Esophagus squamous epithelium (tissue), 5 donors: Measurements from ENCODE around the gene FOXP1. TPM values are rescaled to one million over a fixed set of nuclear protein-coding genes. Genes with fewer than 3 reads are reported as not detected.

ENCODE experiments used
- DNase-seq: peaks from one replicate; lab custom pipeline; 2025; lab: John Stamatoyannopoulos, UW
- H3K27ac ChIP-seq, 4 donors: fragments of 200-600 bp; sonication (generic); one replicate each; pipeline ENCODE4 v1.5.1; 2016 to 2019; ENCODE audit warnings: mild to moderate bottlenecking in 1 of 4
- H3K27me3 ChIP-seq, 4 donors: fragments of 200-600 bp; sonication (generic); 1 replicate in 3 of 4; 2 replicates in 1 of 4; pipeline versions ENCODE4 v1.5.1 to v1.6.0; 2017 to 2021; ENCODE audit warnings: antibody characterized with exemption in 1 of 4
- H3K36me3 ChIP-seq, 3 donors: fragments of 200-600 bp; sonication (generic); one replicate each; pipeline ENCODE4 v1.5.1; 2016 to 2019
- H3K4me1 ChIP-seq, 3 donors: fragments of 200-600 bp; sonication (generic); one replicate each; pipeline ENCODE4 v1.5.1; 2017 to 2019
- H3K4me3 ChIP-seq, 4 donors: fragments of 200-600 bp; sonication (generic); 1 replicate in 3 of 4; 2 replicates in 1 of 4; pipeline ENCODE4 v1.5.1; 2016 to 2019; ENCODE audit warnings: mild to moderate bottlenecking in 2 of 4, moderate library complexity in 1 of 4
- H3K9me3 ChIP-seq, 3 donors: fragments of 200-600 bp; sonication (generic); one replicate each; pipeline ENCODE4 v1.5.1; 2016 to 2019
- POLR2A ChIP-seq, 4 donors: fragments of 450-650 bp; IDR thresholded peaks; one replicate each; pipeline ENCODE4 v1.6.1; 2017; ENCODE audit warnings: antibody characterized with exemption in 4 of 4, mild to moderate bottlenecking in 4 of 4, moderate library complexity in 3 of 4
- WGBS, 2 donors: methylation state at CpG; one replicate each; pipeline ENCODE4 v1.1.5; 2018; 5-methylcytosine and 5-hydroxymethylcytosine counted together
- intact Hi-C: fragments of 100-400 bp; cut with DNase I; formaldehyde crosslinking; loops from one replicate; pipeline ENCODE4 v1.15.0; 2022
- total RNA-seq, 4 donors: library from RNA; depleted of rRNA; stranded (reverse); fragments of >200 nt; gene quantifications; one replicate each; pipeline ENCODE4 v1.1.0, GENCODE V29; 2016
- TF ChIP-seq, protein P1 (sequence below), 6 experiments: fragments of 450-650 bp in 4 of 6; fragments of 200-600 bp in 2 of 6; sonication (generic) in 2 of 6; IDR thresholded peaks; one replicate each; pipeline ENCODE4 v1.5.1; 2016 to 2019; ENCODE audit warnings: antibody characterized with exemption in 6 of 6, mild to moderate bottlenecking in 4 of 6, moderate library complexity in 4 of 6
- donor health status: DM: yes; HTN: yes; CAD: no.

FOXP1 gene
- total RNA-seq, 4 donors from 2014 or later = 49.1 to 124 (median 61.1) TPM

GRCh38 chr3:71144525-71145253 lies 438.8 kb downstream of the FOXP1 start:
- H3K9me3 ChIP-seq = no peaks in the 10 kb centered on the region
- H3K27ac ChIP-seq = peak overlapping the region in 2 of 4 donors; percentile 16 to 51
- no peaks in the 10 kb centered on the region for H3K27me3 ChIP-seq
- H3K36me3 ChIP-seq = no peaks in the 10 kb centered on the region
- intact Hi-C loops = no loop called here
- no peak for DNase-seq
- WGBS, 2 donors = 64 to 80% methylated on average over 9 of the region's 9 CpGs
- H3K4me1 ChIP-seq = peaks cover 0 to 51% (median 3%) of the 10 kb centered on the region in 3 donors
- TF ChIP-seq, protein P1, sequence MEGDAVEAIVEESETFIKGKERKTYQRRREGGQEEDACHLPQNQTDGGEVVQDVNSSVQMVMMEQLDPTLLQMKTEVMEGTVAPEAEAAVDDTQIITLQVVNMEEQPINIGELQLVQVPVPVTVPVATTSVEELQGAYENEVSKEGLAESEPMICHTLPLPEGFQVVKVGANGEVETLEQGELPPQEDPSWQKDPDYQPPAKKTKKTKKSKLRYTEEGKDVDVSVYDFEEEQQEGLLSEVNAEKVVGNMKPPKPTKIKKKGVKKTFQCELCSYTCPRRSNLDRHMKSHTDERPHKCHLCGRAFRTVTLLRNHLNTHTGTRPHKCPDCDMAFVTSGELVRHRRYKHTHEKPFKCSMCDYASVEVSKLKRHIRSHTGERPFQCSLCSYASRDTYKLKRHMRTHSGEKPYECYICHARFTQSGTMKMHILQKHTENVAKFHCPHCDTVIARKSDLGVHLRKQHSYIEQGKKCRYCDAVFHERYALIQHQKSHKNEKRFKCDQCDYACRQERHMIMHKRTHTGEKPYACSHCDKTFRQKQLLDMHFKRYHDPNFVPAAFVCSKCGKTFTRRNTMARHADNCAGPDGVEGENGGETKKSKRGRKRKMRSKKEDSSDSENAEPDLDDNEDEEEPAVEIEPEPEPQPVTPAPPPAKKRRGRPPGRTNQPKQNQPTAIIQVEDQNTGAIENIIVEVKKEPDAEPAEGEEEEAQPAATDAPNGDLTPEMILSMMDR (IDR thresholded peaks at IDR 0.05) = no peak
- no peak for TF ChIP-seq POLR2A (IDR thresholded peaks at IDR 0.05)
- no peak overlapping the region for H3K4me3 ChIP-seq

DNA sequence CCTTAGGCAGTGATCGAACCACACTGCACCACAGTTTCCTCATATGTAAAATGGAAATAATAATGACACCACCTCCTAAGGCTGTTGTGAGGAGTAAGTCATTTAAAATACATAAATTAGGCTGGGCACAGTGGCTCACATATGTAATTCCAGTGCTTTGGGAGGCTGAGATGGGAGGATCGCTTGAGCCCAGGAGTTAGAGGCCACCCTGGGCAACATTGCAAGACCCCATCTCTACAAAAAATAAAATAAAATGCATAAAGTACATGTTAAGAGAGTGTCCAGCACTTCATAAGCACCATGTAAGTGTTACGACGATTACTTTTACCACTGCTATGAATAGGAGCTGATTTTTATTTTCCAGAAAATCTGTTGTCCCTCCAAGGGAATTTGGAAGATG lies 440.0 kb downstream of the FOXP1 start:
- no peak for DNase-seq
- WGBS, 2 donors = 93 to 95% methylated on average over 4 of the region's 4 CpGs
- H3K4me3 ChIP-seq = no peak overlapping the region
- intact Hi-C loops = no loop called here
- no peaks in the 10 kb centered on the region for H3K27me3 ChIP-seq
- H3K4me1 ChIP-seq = peaks cover 0 to 39% (median 3%) of the 10 kb centered on the region in 3 donors
- H3K27ac ChIP-seq = peak overlapping the region in 1 of 4 donors; percentile 66
- no peaks in the 10 kb centered on the region for H3K36me3 ChIP-seq
- TF ChIP-seq POLR2A (IDR thresholded peaks at IDR 0.05) = no peak
- TF ChIP-seq, protein P1 (IDR thresholded peaks at IDR 0.05) = no peak
- H3K9me3 ChIP-seq = no peaks in the 10 kb centered on the region

DNA sequence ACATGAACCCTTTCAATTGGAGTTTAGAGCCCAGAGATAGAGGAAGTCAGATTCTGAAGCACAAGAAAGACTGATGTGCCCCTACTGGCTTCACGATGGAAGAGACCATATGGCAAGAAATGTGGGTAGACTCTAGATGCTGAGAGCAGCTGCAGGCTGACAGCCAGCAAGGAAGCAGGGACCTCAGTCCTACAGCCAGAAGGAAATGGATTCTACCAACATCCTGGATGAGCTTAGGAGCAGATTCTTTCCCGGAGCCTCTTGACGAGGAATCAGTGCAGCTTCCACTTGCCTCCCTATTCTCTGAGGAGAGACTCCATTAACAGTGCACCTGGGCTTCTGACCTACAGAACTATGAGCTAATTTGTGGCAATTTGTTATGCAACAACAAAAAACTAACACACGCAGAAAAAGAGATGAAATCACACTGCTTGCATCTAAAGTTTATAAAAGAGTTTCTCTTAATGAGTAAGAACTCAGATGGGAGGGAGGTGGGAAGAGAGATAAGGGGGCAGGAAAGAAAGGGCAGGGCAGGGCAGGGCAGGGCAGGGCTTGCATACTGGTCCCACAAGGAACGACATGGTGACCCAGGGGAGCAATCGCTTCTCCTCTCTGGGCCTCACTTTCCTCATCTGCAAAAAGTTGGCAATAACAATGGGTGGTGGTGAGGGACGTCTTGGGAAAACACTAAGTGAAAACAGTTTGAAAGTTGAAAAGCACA lies 440.9 kb downstream of the FOXP1 start:
- H3K9me3 ChIP-seq = no peaks in the 10 kb centered on the region
- H3K27me3 ChIP-seq = no peaks in the 10 kb centered on the region
- no peak overlapping the region for H3K4me3 ChIP-seq
- TF ChIP-seq POLR2A (IDR thresholded peaks at IDR 0.05) = no peak
- TF ChIP-seq, protein P1 (IDR thresholded peaks at IDR 0.05) = no peak
- no peak for DNase-seq
- peaks cover 0 to 33% (median 3%) of the 10 kb centered on the region in 3 donors for H3K4me1 ChIP-seq
- 52 to 65% methylated on average over 7 of the region's 7 CpGs for WGBS, 2 donors
- H3K36me3 ChIP-seq = no peaks in the 10 kb centered on the region
- intact Hi-C loops = no loop called here
- H3K27ac ChIP-seq = peak overlapping the region in 2 of 4 donors; percentile 17 to 66

- TF ChIP-seq POLR2A (IDR thresholded peaks at IDR 0.05) = no peak
- TF ChIP-seq, protein P1 (IDR thresholded peaks at IDR 0.05) = no peak
- WGBS, 2 donors = 94 to 100% methylated on average over 3 of the region's 3 CpGs
These were observed 443.1 kb downstream of the FOXP1 start for GRCh38 chr3:71140477-71140876.

DNA sequence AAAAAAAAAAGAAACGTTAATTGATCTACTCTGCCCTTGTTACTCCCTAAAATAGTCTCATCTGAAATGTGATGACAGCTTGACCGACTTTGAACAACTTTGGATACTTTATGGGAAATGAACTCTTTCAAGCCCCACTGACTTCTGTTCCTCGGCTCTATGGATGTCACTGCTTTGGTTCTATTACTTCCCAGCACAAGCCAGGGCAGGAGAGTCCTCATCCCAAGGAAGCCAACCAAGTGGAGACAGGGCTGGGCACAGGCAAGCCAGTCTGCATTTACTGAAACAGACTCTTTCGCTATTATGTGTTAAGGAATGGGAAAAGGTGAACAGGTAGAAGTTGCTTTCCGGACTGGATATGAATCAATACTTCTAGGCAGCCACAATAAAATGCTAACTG lies 444.0 kb downstream of the FOXP1 start:
- TF ChIP-seq, protein P1 (IDR thresholded peaks at IDR 0.05) = no peak
- TF ChIP-seq POLR2A (IDR thresholded peaks at IDR 0.05) = no peak
- no peak overlapping the region for H3K27ac ChIP-seq
- H3K4me1 ChIP-seq = peaks cover 0 to 36% (median 5%) of the 10 kb centered on the region in 3 donors

More at GRCh38 chr3:71140477-71140876, 443.1 kb downstream of the FOXP1 start:
- DNase-seq = no peak
- no peaks in the 10 kb centered on the region for H3K9me3 ChIP-seq
- peak overlapping the region in 2 of 4 donors; percentile 34 to 51 for H3K27ac ChIP-seq
- no peaks in the 10 kb centered on the region for H3K27me3 ChIP-seq
- H3K4me1 ChIP-seq = peaks cover 0 to 31% (median 3%) of the 10 kb centered on the region in 3 donors
- H3K36me3 ChIP-seq = no peaks in the 10 kb centered on the region
- H3K4me3 ChIP-seq = no peak overlapping the region
- intact Hi-C loops = no loop called here

More for the DNA sequence above, 444.0 kb downstream of the FOXP1 start:
- Histone ChIP-seq H3K36me3 (no peaks in the 10 kb centered on the region), H3K27me3 (no peaks in the 10 kb centered on the region), H3K9me3 (no peaks in the 10 kb centered on the region), H3K4me3 (no peak overlapping the region)
- intact Hi-C loops = no loop called here
- 75 to 89% methylated on average over 5 of the region's 5 CpGs for WGBS, 2 donors
- DNase-seq = no peak
